Measurements from ENCODE around the gene FAN1. TPM values are rescaled to one million over a fixed set of nuclear protein-coding genes. Genes with fewer than 3 reads are reported as not detected.

FAN1 gene
- total RNA-seq, 1 donor from 2014 or later, result 27.8 TPM

Other genes with a start within 250 kb of the FAN1 start
- 38.9 TPM for gene MTMR10, start 87.7 kb downstream of the FAN1 start, total RNA-seq
- not detected for gene TRPM1, start 197.8 kb downstream of the FAN1 start, total RNA-seq

Data from ureter (tissue), 1 donor.